GM18867 (cell line): ENCODE measurements around the gene TTC39B.
"Not testable (repeated sequence)": the region's sequence is repeated elsewhere in the genome, so short reads cannot be mapped to it uniquely, and the experiment has no call there.

Experiments used
- ATAC-seq: cut with Tn5 transposase; IDR thresholded peaks from one replicate; pipeline ENCODE4 v1.9.1; 2021; ENCODE audit warnings: mild to moderate bottlenecking, moderate library complexity; ENCODE audit not compliant: unreplicated experiment

Gene TTC39B

GRCh38 chr9:15271403-15271802, 35.6 kb downstream of the TTC39B start:
- ATAC-seq, result peak; percentile 85

- ATAC-seq, result no peak
Observed at GRCh38 chr9:15268782-15269181, 38.2 kb downstream of the TTC39B start.

GRCh38 chr9:15268317-15268716, 38.7 kb downstream of the TTC39B start:
- no peak for ATAC-seq

- ATAC-seq, result no peak
Observed at GRCh38 chr9:15264918-15265317, 42.1 kb downstream of the TTC39B start.

- ATAC-seq, result no peak
Observed at GRCh38 chr9:15262581-15262980, 44.4 kb downstream of the TTC39B start.

- no peak for ATAC-seq
Observed at GRCh38 chr9:15256426-15256825, 50.6 kb downstream of the TTC39B start.

- ATAC-seq, result no peak
Observed at GRCh38 chr9:15253786-15254185, 53.2 kb downstream of the TTC39B start.

- ATAC-seq, result no peak
Observed at GRCh38 chr9:15253197-15253596, 53.8 kb downstream of the TTC39B start.

GRCh38 chr9:15249981-15250380, 57.0 kb downstream of the TTC39B start:
- no peak for ATAC-seq

- ATAC-seq, result no peak
Observed at GRCh38 chr9:15249042-15249818, 57.8 kb downstream of the TTC39B start.

GRCh38 chr9:15248621-15249020, 58.4 kb downstream of the TTC39B start:
- ATAC-seq, result no peak

- ATAC-seq, result no peak
Observed at GRCh38 chr9:15248081-15248480, 58.9 kb downstream of the TTC39B start.

GRCh38 chr9:15246708-15247107, 60.3 kb downstream of the TTC39B start:
- no peak for ATAC-seq

- no peak for ATAC-seq
Observed at GRCh38 chr9:15246243-15246642, 60.8 kb downstream of the TTC39B start.

- no peak for ATAC-seq
Observed at GRCh38 chr9:15244001-15244441, 63.0 kb downstream of the TTC39B start.

- ATAC-seq, result no peak
Observed at GRCh38 chr9:15243081-15243480, 63.9 kb downstream of the TTC39B start.

GRCh38 chr9:15240927-15241326, 66.1 kb downstream of the TTC39B start:
- ATAC-seq, result no peak

GRCh38 chr9:15239816-15240215, 67.2 kb downstream of the TTC39B start:
- no peak for ATAC-seq

GRCh38 chr9:15238646-15239045, 68.4 kb downstream of the TTC39B start:
- no peak for ATAC-seq

GRCh38 chr9:15235658-15236057, 71.4 kb downstream of the TTC39B start:
- ATAC-seq, result no peak

- ATAC-seq, result not testable (repeated sequence)
Observed at GRCh38 chr9:15233941-15234490, 73.0 kb downstream of the TTC39B start.

- ATAC-seq, result not testable (repeated sequence)
Observed at GRCh38 chr9:15232706-15233280, 74.2 kb downstream of the TTC39B start.
